Omental fat pad (tissue), 4 donors: Measurements from ENCODE around the gene OVCH1. TPM values are rescaled to one million over a fixed set of nuclear protein-coding genes. Genes with fewer than 3 reads are reported as not detected.

Experiments used
- ATAC-seq: fragments of 150-250 bp; one replicate; pipeline ENCODE4 v1.9.1; 2016; ENCODE audit warnings: mild to moderate bottlenecking, moderate library complexity; ENCODE audit not compliant: low FRiP score
- DNase-seq: peaks from one replicate; pipeline ENCODE4 v3.0.0-alpha.2; 2019; ENCODE audit warnings: low spot score
- total RNA-seq, 4 donors: library from RNA; depleted of rRNA; stranded (reverse); fragments of >200 nt; gene quantifications; one replicate each; pipeline ENCODE4 v1.1.0, GENCODE V29; 2016
- TF ChIP-seq, protein P1 (sequence below), 3 donors: fragments of 450-650 bp; IDR thresholded peaks; one replicate each; pipeline ENCODE4 v1.5.1; 2016 to 2017; ENCODE audit warnings: antibody characterized with exemption in 3 of 3, mild to moderate bottlenecking in 3 of 3, moderate library complexity in 2 of 3

OVCH1 gene, protein sequence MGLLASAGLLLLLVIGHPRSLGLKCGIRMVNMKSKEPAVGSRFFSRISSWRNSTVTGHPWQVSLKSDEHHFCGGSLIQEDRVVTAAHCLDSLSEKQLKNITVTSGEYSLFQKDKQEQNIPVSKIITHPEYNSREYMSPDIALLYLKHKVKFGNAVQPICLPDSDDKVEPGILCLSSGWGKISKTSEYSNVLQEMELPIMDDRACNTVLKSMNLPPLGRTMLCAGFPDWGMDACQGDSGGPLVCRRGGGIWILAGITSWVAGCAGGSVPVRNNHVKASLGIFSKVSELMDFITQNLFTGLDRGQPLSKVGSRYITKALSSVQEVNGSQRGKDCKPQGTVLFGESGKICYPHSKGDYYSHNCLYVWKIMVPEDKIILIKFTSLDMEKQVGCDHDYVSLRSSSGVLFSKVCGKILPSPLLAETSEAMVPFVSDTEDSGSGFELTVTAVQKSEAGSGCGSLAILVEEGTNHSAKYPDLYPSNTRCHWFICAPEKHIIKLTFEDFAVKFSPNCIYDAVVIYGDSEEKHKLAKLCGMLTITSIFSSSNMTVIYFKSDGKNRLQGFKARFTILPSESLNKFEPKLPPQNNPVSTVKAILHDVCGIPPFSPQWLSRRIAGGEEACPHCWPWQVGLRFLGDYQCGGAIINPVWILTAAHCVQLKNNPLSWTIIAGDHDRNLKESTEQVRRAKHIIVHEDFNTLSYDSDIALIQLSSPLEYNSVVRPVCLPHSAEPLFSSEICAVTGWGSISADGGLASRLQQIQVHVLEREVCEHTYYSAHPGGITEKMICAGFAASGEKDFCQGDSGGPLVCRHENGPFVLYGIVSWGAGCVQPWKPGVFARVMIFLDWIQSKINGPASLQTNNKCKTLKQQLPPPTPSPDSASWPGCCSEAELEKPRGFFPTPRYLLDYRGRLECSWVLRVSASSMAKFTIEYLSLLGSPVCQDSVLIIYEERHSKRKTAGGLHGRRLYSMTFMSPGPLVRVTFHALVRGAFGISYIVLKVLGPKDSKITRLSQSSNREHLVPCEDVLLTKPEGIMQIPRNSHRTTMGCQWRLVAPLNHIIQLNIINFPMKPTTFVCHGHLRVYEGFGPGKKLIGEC
- total RNA-seq: under 1 TPM; 0.19 to 0.79 (median 0.37) TPM

DNA sequence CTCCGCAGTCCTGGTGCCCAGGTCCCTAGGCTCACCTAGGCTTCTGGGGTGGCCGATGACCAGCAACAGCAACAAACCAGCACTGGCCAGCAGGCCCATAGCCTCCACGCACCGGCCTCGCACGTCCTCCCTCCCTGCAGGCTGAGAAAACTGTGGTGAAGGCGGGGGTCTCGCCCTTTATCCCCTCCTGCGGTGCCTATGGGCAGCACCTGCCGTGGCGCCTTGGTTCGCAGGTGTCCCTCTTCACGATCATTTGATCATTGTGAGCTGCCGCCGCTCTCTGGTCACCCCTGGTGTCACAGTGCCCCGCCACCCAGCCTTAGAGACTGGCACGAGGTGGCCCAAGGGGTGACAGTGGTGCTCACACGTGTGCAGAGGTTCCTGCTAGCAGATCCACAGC is at the start of gene OVCH1:
TSS of gene OVCH1 (minus strand) at position 99 of the 400 bp plus-strand sequence. CDS start at position 99, 0 bp downstream.
- ATAC-seq (no peak), DNase-seq (no peak)
- TF ChIP-seq, protein P1, sequence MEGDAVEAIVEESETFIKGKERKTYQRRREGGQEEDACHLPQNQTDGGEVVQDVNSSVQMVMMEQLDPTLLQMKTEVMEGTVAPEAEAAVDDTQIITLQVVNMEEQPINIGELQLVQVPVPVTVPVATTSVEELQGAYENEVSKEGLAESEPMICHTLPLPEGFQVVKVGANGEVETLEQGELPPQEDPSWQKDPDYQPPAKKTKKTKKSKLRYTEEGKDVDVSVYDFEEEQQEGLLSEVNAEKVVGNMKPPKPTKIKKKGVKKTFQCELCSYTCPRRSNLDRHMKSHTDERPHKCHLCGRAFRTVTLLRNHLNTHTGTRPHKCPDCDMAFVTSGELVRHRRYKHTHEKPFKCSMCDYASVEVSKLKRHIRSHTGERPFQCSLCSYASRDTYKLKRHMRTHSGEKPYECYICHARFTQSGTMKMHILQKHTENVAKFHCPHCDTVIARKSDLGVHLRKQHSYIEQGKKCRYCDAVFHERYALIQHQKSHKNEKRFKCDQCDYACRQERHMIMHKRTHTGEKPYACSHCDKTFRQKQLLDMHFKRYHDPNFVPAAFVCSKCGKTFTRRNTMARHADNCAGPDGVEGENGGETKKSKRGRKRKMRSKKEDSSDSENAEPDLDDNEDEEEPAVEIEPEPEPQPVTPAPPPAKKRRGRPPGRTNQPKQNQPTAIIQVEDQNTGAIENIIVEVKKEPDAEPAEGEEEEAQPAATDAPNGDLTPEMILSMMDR (IDR thresholded peaks at IDR 0.05): no peak

DNA sequence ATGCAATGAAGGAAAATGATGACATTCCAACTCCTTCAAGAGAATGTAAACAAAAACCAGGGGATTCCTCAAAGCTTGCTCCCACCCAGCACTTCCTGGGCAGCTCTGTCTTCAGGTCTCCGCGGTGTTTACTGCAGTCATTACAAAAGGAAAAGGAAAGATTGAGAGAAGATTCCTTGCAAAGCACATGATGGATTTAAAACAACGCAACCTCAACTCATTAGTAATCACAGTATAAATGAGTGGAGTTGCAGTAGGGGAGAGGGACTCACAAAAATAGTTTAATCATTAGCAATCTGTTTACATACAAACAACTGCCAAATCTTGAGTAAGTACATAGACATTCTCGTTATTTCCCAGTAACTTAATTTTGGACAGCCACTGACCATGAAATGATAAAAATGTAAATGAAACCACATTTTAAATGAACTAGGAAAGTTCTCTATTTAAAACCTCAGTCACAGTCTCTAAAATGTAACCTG is 49.7 kb upstream of the OVCH1 start:
- TF ChIP-seq, protein P1 (IDR thresholded peaks at IDR 0.05): no peak
- DNase-seq: no peak
- ATAC-seq: no peak

DNA sequence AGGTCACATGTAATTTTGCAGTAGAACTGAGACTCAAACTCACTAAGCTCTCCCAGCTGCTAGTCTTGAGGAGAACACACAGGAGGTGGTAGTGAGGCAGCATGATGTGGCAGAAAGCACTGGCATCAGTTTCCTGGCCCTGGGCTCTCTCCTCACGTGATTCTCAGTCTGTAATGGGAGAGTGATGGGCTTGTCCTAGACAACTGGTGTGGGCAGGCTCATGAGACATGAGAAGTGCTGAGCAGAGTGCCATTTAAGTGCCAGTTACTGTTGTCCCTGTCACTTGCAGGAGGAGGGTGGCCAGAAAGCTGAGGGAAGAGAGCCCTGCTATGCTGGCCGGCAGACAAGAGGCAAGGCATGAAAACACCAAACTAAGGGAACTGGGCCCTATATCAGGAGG is 48.5 kb upstream of the OVCH1 start:
- no peak for DNase-seq
- TF ChIP-seq, protein P1 (IDR thresholded peaks at IDR 0.05): no peak
- ATAC-seq: no peak

DNA sequence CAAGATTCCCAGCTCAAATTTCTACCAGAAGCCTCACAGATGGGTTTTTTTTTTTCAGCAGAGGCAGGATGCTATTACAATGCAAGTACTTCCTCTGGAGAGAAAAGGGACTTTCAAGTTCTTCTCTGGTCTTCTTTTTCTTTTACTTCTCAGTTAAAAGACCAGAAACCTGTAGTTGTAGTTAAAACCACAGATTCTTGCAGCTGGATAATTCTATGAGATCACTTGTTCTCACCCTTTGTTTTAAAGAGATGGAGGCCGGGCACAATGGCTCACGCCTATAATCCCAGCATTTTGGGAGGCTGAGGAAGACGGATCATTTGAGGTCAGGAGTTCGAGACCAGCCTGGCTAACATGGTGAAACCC is 47.6 kb upstream of the OVCH1 start:
- no peak for DNase-seq
- TF ChIP-seq, protein P1 (IDR thresholded peaks at IDR 0.05): no peak
- ATAC-seq: no peak

DNA sequence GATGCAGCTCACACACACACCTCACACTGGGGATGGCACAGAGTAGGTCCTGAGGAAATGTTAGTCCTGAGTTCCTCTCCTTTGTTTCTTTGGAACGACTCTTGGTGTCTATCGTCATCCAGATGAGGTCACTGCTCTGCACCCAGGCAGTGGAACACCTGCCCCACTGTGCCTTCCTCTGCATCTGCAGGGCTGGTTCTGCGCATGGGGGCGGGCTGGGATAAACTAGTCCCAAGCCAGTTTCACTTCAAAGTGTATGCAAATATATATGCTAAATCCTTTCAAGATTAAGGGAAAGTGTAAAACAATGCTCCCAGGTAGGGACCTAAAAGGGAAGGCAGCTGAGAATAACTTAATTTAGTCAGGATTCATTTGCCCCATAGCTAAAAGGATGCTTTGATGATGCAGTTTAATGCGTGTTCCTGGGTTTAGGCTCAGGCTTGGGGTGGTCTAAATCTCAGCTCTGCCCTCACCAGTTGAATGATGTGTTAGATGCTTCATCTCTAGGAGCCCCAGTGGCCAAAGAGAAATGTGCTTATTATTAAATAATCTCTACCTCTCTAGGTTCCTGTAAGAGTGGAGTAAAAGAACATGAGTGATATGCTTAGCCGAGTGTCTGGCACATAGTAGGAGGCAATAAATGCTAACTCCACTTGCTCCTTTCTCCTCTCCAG is 47.1 kb upstream of the OVCH1 start:
- ATAC-seq (no peak), DNase-seq (no peak)
- TF ChIP-seq, protein P1 (IDR thresholded peaks at IDR 0.05): no peak

DNA sequence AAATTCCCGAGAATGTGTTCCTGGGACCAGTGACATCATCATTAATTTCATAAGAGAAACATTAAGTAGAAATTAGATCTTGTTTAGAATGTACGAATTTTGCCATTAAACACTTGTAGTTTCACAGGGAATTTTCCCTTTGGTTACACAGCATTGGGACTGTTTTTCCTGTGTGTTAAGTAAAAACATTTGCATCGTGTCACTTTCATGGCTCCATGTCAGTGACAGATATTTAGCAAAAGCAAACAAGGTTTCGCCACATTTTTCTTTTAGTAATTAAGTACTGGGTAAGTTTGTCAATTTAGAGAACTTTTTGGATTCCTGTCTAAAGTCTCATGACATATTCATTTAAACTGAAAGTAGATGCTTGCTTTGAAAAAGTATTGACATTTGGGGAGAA is 45.5 kb upstream of the OVCH1 start:
- DNase-seq (no peak), ATAC-seq (no peak)
- TF ChIP-seq, protein P1 (IDR thresholded peaks at IDR 0.05): no peak
